Glutamatergic neuron (in vitro differentiated cells): ENCODE results near the gene INPP5F. TPM values are rescaled to one million over a fixed set of nuclear protein-coding genes. Genes with fewer than 3 reads are reported as not detected.

Experiments
- DNase-seq: peaks from one replicate; pipeline ENCODE4 v3.0.0; 2022
- H3K27ac Mint-ChIP-seq: one replicate; pipeline ENCODE4 v1.8.0; 2020; ENCODE audit warnings: mild to moderate bottlenecking, mixed read lengths, inconsistent platforms; ENCODE audit not compliant: unreplicated experiment
- H3K27me3 Mint-ChIP-seq: one replicate; pipeline ENCODE4 v1.8.0; 2020; ENCODE audit warnings: mild to moderate bottlenecking, moderate library complexity, mixed read lengths, inconsistent platforms; ENCODE audit not compliant: unreplicated experiment
- H3K36me3 Mint-ChIP-seq: one replicate; pipeline ENCODE4 v1.8.0; 2020; ENCODE audit warnings: mild to moderate bottlenecking, mixed read lengths, inconsistent platforms; ENCODE audit not compliant: unreplicated experiment
- H3K4me1 Mint-ChIP-seq: one replicate; pipeline ENCODE4 v1.8.0; 2020; ENCODE audit warnings: mild to moderate bottlenecking, low read depth, mixed read lengths, inconsistent platforms; ENCODE audit not compliant: unreplicated experiment
- H3K4me3 Mint-ChIP-seq: one replicate; pipeline ENCODE4 v1.8.0; 2020; ENCODE audit warnings: mild to moderate bottlenecking, mixed read lengths, inconsistent platforms; ENCODE audit not compliant: unreplicated experiment
- H3K9me3 Mint-ChIP-seq: one replicate; pipeline ENCODE4 v1.8.0; 2020; ENCODE audit warnings: mild to moderate bottlenecking, moderate library complexity, mixed read lengths, inconsistent platforms; ENCODE audit not compliant: unreplicated experiment
- CTCF ChIP-seq: fragments of 200-600 bp; sonication (generic); IDR thresholded peaks from one replicate; pipeline ENCODE4 v1.5.0; 2021; ENCODE audit not compliant: partially characterized antibody, unreplicated experiment
- total RNA-seq: library from RNA; stranded (reverse); fragmentation: NEBNext Ultra II Directional; extraction: Animal tissue kit (Norgen Biotek cat#: 25700); gene quantifications from one replicate; pipeline ENCODE4 v1.2.1, GENCODE V29; 2021; ENCODE audit not compliant: unreplicated experiment

INPP5F gene
- total RNA-seq, 1 donor from 2014 or later = 186 TPM

- no peak for TF ChIP-seq CTCF
- H3K27ac Mint-ChIP-seq = no peak overlapping the region
- H3K36me3 Mint-ChIP-seq = peaks cover 7% of the 10 kb centered on the region
- no peak for DNase-seq
- peaks cover 2% of the 10 kb centered on the region for H3K4me1 Mint-ChIP-seq
- H3K9me3 Mint-ChIP-seq = no peaks in the 10 kb centered on the region
- no peak overlapping the region for H3K4me3 Mint-ChIP-seq
- peaks cover 3% of the 10 kb centered on the region for H3K27me3 Mint-ChIP-seq
These were observed 101.6 kb downstream of the INPP5F start for GRCh38 chr10:119827430-119827829.

GRCh38 chr10:119829429-119829828 is 103.6 kb downstream of the INPP5F start:
- peaks cover 2% of the 10 kb centered on the region for H3K4me1 Mint-ChIP-seq
- no peaks in the 10 kb centered on the region for H3K9me3 Mint-ChIP-seq
- H3K27ac Mint-ChIP-seq = no peak overlapping the region
- H3K27me3 Mint-ChIP-seq = peaks cover 3% of the 10 kb centered on the region
- no peak for TF ChIP-seq CTCF
- DNase-seq = no peak
- peaks cover 7% of the 10 kb centered on the region for H3K36me3 Mint-ChIP-seq
- H3K4me3 Mint-ChIP-seq = no peak overlapping the region

- H3K27me3 Mint-ChIP-seq = peaks cover 2% of the 10 kb centered on the region
- H3K9me3 Mint-ChIP-seq = no peaks in the 10 kb centered on the region
- TF ChIP-seq CTCF = no peak
- H3K27ac Mint-ChIP-seq = no peak overlapping the region
- H3K4me1 Mint-ChIP-seq = peaks cover 2% of the 10 kb centered on the region
- DNase-seq = no peak
- H3K36me3 Mint-ChIP-seq = peaks cover 7% of the 10 kb centered on the region
- H3K4me3 Mint-ChIP-seq = no peak overlapping the region
These were observed 105.0 kb downstream of the INPP5F start for GRCh38 chr10:119830851-119831250.

- TF ChIP-seq CTCF = no peak
- H3K36me3 Mint-ChIP-seq = peaks cover 7% of the 10 kb centered on the region
- DNase-seq = no peak
- H3K27ac Mint-ChIP-seq = no peak overlapping the region
- no peaks in the 10 kb centered on the region for H3K9me3 Mint-ChIP-seq
- peaks cover 2% of the 10 kb centered on the region for H3K4me1 Mint-ChIP-seq
- no peaks in the 10 kb centered on the region for H3K27me3 Mint-ChIP-seq
- H3K4me3 Mint-ChIP-seq = no peak overlapping the region
These were observed 105.8 kb downstream of the INPP5F start for GRCh38 chr10:119831656-119832055.

- H3K27me3 Mint-ChIP-seq = no peaks in the 10 kb centered on the region
- no peak for TF ChIP-seq CTCF
- no peak for DNase-seq
- H3K36me3 Mint-ChIP-seq = no peaks in the 10 kb centered on the region
- H3K4me1 Mint-ChIP-seq = peaks cover 2% of the 10 kb centered on the region
- H3K9me3 Mint-ChIP-seq = no peaks in the 10 kb centered on the region
- H3K27ac Mint-ChIP-seq = no peak overlapping the region
- no peak overlapping the region for H3K4me3 Mint-ChIP-seq
These were observed 107.1 kb downstream of the INPP5F start for GRCh38 chr10:119832951-119833350.
